Subcutaneous abdominal adipose tissue (tissue), 5 donors: ENCODE results near the gene RNF113B.

Source experiments
- H3K27ac ChIP-seq: one replicate; pipeline ENCODE4 v1.7.0; 2013; ENCODE audit warnings: low read depth, mild to moderate bottlenecking, inconsistent platforms, low read length, moderate library complexity
- H3K27me3 ChIP-seq, 5 donors: one replicate each; pipeline ENCODE4 v1.7.0; 2013; ENCODE audit warnings: low read length in 5 of 5, inconsistent platforms in 1 of 5; ENCODE audit not compliant: control insufficient read depth in 5 of 5, insufficient read depth in 4 of 5
- H3K36me3 ChIP-seq, 5 donors: one replicate each; pipeline ENCODE4 v1.7.0; 2013; ENCODE audit warnings: low read length in 5 of 5; ENCODE audit not compliant: control insufficient read depth in 5 of 5, insufficient read depth in 5 of 5
- H3K4me1 ChIP-seq, 5 donors: one replicate each; pipeline ENCODE4 v1.7.0; 2013; ENCODE audit warnings: low read length in 5 of 5, mild to moderate bottlenecking in 3 of 5, moderate library complexity in 1 of 5; ENCODE audit not compliant: control insufficient read depth in 5 of 5, insufficient read depth in 5 of 5
- H3K4me3 ChIP-seq, 5 donors: one replicate each; pipeline ENCODE4 v1.7.0; 2013; ENCODE audit warnings: low read length in 5 of 5, low read depth in 1 of 5
- H3K9ac ChIP-seq, 5 donors: one replicate each; pipeline ENCODE4 v1.7.0; 2013; ENCODE audit warnings: low read length in 5 of 5, mild to moderate bottlenecking in 4 of 5, moderate library complexity in 3 of 5
- H3K9me3 ChIP-seq, 5 donors: one replicate each; pipeline ENCODE4 v1.7.0; 2013; ENCODE audit warnings: low read length in 5 of 5; ENCODE audit not compliant: control insufficient read depth in 5 of 5
- donor health status: healthy.
- donor health status: healthy.
- donor health status: healthy.
- donor health status: healthy.
- donor health status: healthy.

Gene RNF113B

DNA sequence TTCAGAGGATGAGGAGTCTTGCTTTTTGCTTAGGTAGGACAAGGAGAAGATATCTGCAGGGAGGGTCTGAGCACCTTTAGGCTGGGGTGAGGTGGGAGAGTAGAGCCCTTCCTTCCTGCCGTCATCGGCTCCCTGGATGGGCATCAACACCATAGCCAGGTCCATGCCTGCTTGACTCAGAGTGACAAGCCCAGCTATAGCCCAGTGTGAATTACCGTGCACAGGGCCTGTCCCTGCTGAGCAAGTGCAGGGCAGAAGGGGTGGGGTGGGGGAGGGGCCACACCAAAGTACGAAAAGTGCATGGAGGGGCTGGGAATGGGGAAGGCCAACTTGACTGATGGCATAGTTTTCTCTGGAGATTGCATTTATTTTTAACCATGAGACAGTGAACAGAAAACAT, 30.3 kb upstream of the RNF113B start:
- no peak overlapping the region for H3K27ac ChIP-seq
- peaks cover 0 to 7% (median 3%) of the 10 kb centered on the region in 5 donors for H3K4me1 ChIP-seq
- peaks cover 7 to 21% (median 18%) of the 10 kb centered on the region in 5 donors for H3K9me3 ChIP-seq
- no peaks in the 10 kb centered on the region for H3K27me3 ChIP-seq
- H3K36me3 ChIP-seq = no peaks in the 10 kb centered on the region
- H3K4me3 ChIP-seq = no peak overlapping the region
- no peak overlapping the region for H3K9ac ChIP-seq

DNA sequence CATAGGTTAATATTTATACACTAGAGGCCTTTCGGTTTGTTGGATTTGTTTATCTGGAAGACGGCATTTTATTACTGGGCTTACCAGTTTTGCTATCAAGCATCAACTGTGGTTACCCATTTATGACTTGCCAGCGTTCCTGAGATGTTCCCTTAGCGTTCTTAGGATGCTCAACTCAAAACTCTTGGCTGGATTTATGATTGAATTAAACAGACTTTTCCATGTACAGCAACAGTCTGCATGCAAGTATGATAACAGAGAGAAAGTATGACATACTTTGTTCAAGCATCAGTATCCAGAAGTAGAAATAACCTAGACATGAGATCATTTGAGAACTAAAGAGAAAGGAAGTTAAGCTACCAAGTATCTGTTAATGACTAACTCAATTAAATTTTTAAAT, 29.9 kb upstream of the RNF113B start:
- Histone ChIP-seq H3K27ac (no peak overlapping the region), H3K9me3 (peaks cover 7 to 21% (median 18%) of the 10 kb centered on the region in 5 donors), H3K4me3 (no peak overlapping the region)

DNA sequence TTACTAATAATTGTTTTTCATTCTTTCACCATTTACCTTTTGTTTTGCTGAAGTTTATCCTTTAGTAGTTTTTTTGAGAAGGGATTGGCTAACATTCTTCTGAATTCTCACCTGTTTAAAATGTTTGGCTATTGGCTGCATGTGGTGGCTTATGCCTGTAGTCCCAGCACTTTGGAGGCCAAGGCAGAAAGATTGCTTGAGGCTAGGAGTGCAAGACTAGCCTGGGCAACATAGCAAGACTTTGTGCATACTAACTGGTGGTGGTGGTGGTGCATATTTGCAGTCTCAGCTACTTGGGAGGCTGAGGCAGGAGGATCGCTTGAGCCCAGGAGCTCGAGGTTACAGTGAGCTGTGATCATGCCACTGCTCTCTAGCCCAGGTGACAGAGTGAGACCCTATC, 27.5 kb upstream of the RNF113B start:
- no peaks in the 10 kb centered on the region for H3K27me3 ChIP-seq
- no peaks in the 10 kb centered on the region for H3K36me3 ChIP-seq
- H3K27ac ChIP-seq = no peak overlapping the region
- no peak overlapping the region for H3K9ac ChIP-seq
- peaks cover 0 to 4% (median 3%) of the 10 kb centered on the region in 5 donors for H3K4me1 ChIP-seq
- peaks cover 7 to 21% (median 18%) of the 10 kb centered on the region in 5 donors for H3K9me3 ChIP-seq
- no peak overlapping the region for H3K4me3 ChIP-seq

More for the DNA sequence above, 29.9 kb upstream of the RNF113B start:
- H3K9ac ChIP-seq = no peak overlapping the region
- H3K36me3 ChIP-seq = no peaks in the 10 kb centered on the region
- H3K4me1 ChIP-seq = peaks cover 0 to 7% (median 3%) of the 10 kb centered on the region in 5 donors
- H3K27me3 ChIP-seq = no peaks in the 10 kb centered on the region

GRCh38 chr13:98203646-98204326, 26.7 kb upstream of the RNF113B start:
- no peak overlapping the region for H3K9ac ChIP-seq
- no peak overlapping the region for H3K4me3 ChIP-seq
- no peaks in the 10 kb centered on the region for H3K36me3 ChIP-seq
- peaks cover 0 to 5% (median 3%) of the 10 kb centered on the region in 5 donors for H3K4me1 ChIP-seq
- peaks cover 7 to 21% (median 18%) of the 10 kb centered on the region in 5 donors for H3K9me3 ChIP-seq
- H3K27me3 ChIP-seq = no peaks in the 10 kb centered on the region
- no peak overlapping the region for H3K27ac ChIP-seq

DNA sequence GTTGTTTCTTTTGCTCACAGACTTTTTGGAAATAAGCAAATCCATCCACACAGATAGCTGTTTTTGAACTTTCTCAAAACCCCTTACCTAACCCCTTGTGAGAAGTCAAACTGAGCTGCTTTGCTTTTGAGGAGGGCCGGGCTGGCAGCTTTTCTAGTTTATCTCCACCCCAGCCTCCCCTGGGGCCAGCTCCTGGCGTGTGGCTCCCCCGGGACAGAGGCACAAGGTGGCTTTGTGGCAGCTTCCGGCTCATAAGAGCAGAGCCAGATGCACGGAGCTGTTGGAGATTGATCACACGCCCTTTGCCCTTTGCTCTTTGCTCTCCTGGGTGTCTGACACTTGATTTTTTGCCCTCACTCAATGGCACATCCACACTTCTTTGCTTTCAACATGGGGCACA, 24.9 kb upstream of the RNF113B start:
- H3K9ac ChIP-seq = no peak overlapping the region
- H3K36me3 ChIP-seq = no peaks in the 10 kb centered on the region
- peaks cover 7 to 21% (median 18%) of the 10 kb centered on the region in 5 donors for H3K9me3 ChIP-seq
- H3K27ac ChIP-seq = no peak overlapping the region
- no peak overlapping the region for H3K4me3 ChIP-seq
- H3K27me3 ChIP-seq = no peaks in the 10 kb centered on the region
- H3K4me1 ChIP-seq = peaks cover 0 to 5% (median 0%) of the 10 kb centered on the region in 5 donors

GRCh38 chr13:98201189-98201588, 24.1 kb upstream of the RNF113B start:
- H3K9ac ChIP-seq = no peak overlapping the region
- peaks cover 0 to 5% (median 0%) of the 10 kb centered on the region in 5 donors for H3K4me1 ChIP-seq
- no peaks in the 10 kb centered on the region for H3K36me3 ChIP-seq
- H3K27me3 ChIP-seq = no peaks in the 10 kb centered on the region
- H3K9me3 ChIP-seq = peaks cover 6 to 18% (median 15%) of the 10 kb centered on the region in 5 donors
- H3K27ac ChIP-seq = no peak overlapping the region
- H3K4me3 ChIP-seq = no peak overlapping the region

- Histone ChIP-seq H3K4me3 (no peak overlapping the region), H3K9ac (no peak overlapping the region), H3K27me3 (no peaks in the 10 kb centered on the region), H3K27ac (no peak overlapping the region), H3K36me3 (no peaks in the 10 kb centered on the region), H3K4me1 (peaks cover 0 to 5% (median 0%) of the 10 kb centered on the region in 5 donors), H3K9me3 (peaks cover 5 to 9% (median 9%) of the 10 kb centered on the region in 5 donors)
These were observed 23.3 kb upstream of the RNF113B start for GRCh38 chr13:98200211-98200878.

GRCh38 chr13:98199480-98199879, 22.4 kb upstream of the RNF113B start:
- Histone ChIP-seq H3K27me3 (no peaks in the 10 kb centered on the region), H3K4me1 (peaks cover 0 to 5% (median 0%) of the 10 kb centered on the region in 5 donors), H3K27ac (no peak overlapping the region), H3K4me3 (no peak overlapping the region), H3K36me3 (no peaks in the 10 kb centered on the region), H3K9me3 (peaks cover 0 to 4% (median under 1%) of the 10 kb centered on the region in 5 donors), H3K9ac (no peak overlapping the region)

GRCh38 chr13:98198683-98199082, 21.6 kb upstream of the RNF113B start:
- Histone ChIP-seq H3K27me3 (no peaks in the 10 kb centered on the region), H3K4me1 (peaks cover 0 to 5% (median 0%) of the 10 kb centered on the region in 5 donors), H3K36me3 (no peaks in the 10 kb centered on the region), H3K9ac (no peak overlapping the region), H3K4me3 (no peak overlapping the region), H3K27ac (no peak overlapping the region), H3K9me3 (no peaks in the 10 kb centered on the region)

GRCh38 chr13:98195054-98195791, 18.2 kb upstream of the RNF113B start:
- Histone ChIP-seq H3K4me1 (peaks cover 0 to 10% (median 0%) of the 10 kb centered on the region in 5 donors), H3K27ac (no peak overlapping the region), H3K4me3 (no peak overlapping the region), H3K9me3 (no peaks in the 10 kb centered on the region), H3K36me3 (no peaks in the 10 kb centered on the region), H3K27me3 (no peaks in the 10 kb centered on the region), H3K9ac (no peak overlapping the region)
